Endometrium (tissue), 2 donors: ENCODE data around the gene ADRA2A.

Source experiments
- FAIRE-seq: peaks from 2 replicates; lab custom pipeline; 2012; peaks lifted over from hg19 to GRCh38; lab: Jason Lieb, UNC
- donor health status: control.
- donor health status: control.

ADRA2A gene

GRCh38 chr10:111083222-111084095, 6.6 kb downstream of the ADRA2A start:
- no peak for FAIRE-seq

GRCh38 chr10:111084366-111085255, 7.8 kb downstream of the ADRA2A start:
- FAIRE-seq: no peak

GRCh38 chr10:111085690-111086353, 9.0 kb downstream of the ADRA2A start:
- no peak for FAIRE-seq

- no peak for FAIRE-seq
Observed at GRCh38 chr10:111086574-111086973, 9.7 kb downstream of the ADRA2A start.

- FAIRE-seq: no peak
Observed at GRCh38 chr10:111087331-111087756, 10.5 kb downstream of the ADRA2A start.

- no peak for FAIRE-seq
Observed at GRCh38 chr10:111087968-111088505, 11.2 kb downstream of the ADRA2A start.

- no peak for FAIRE-seq
Observed at GRCh38 chr10:111089293-111089692, 12.5 kb downstream of the ADRA2A start.

GRCh38 chr10:111091833-111092232, 15.0 kb downstream of the ADRA2A start:
- no peak for FAIRE-seq

- FAIRE-seq: no peak
Observed at GRCh38 chr10:111093741-111094380, 17.0 kb downstream of the ADRA2A start.

GRCh38 chr10:111098679-111099437, 22.0 kb downstream of the ADRA2A start:
- no peak for FAIRE-seq

- FAIRE-seq: no peak
Observed at GRCh38 chr10:111100198-111100597, 23.4 kb downstream of the ADRA2A start.

GRCh38 chr10:111101796-111102195, 25.0 kb downstream of the ADRA2A start:
- FAIRE-seq: no peak

GRCh38 chr10:111102359-111102837, 25.6 kb downstream of the ADRA2A start:
- no peak for FAIRE-seq

- no peak for FAIRE-seq
Observed at GRCh38 chr10:111103196-111103840, 26.5 kb downstream of the ADRA2A start.

- no peak for FAIRE-seq
Observed at GRCh38 chr10:111104811-111105210, 28.0 kb downstream of the ADRA2A start.

- no peak for FAIRE-seq
Observed at GRCh38 chr10:111106081-111106480, 29.3 kb downstream of the ADRA2A start.

- FAIRE-seq: no peak
Observed at GRCh38 chr10:111107023-111107422, 30.2 kb downstream of the ADRA2A start.

- no peak for FAIRE-seq
Observed at GRCh38 chr10:111107846-111108245, 31.0 kb downstream of the ADRA2A start.

GRCh38 chr10:111108441-111108840, 31.6 kb downstream of the ADRA2A start:
- no peak for FAIRE-seq
